ENCODE data around the gene DLGAP1.

GRCh38 chr18:3457261-3457724 lies 997.8 kb downstream of the DLGAP1 start:
- no peak for TF ChIP-seq EZH2phosphoT487 (IDR thresholded peaks at IDR 0.05; ENCODE audit: insufficient read depth, low read depth)
- no peak for TF ChIP-seq EZH2 (IDR thresholded peaks at IDR 0.05; ENCODE audit: insufficient read depth, poor library complexity, severe bottlenecking)
